Testis (tissue), 2 donors: Measurements from ENCODE around the gene CGB5.

Experiments
- CTCF ChIP-seq, 3 experiments: fragments of 450-650 bp in 2 of 3; fragments of 200-600 bp in 1 of 3; sonication (generic) in 1 of 3; IDR thresholded peaks; one replicate each; pipeline ENCODE4 v1.5.1; 2016 to 2019; ENCODE audit warnings: antibody characterized with exemption in 3 of 3, mild to moderate bottlenecking in 2 of 3, moderate library complexity in 1 of 3
- POLR2A ChIP-seq: fragments of 450-650 bp; IDR thresholded peaks from one replicate; pipeline ENCODE4 v1.6.1; 2017; ENCODE audit warnings: antibody characterized with exemption, mild to moderate bottlenecking, moderate library complexity

- TF ChIP-seq CTCF (IDR thresholded peaks at IDR 0.05), result no peak
- TF ChIP-seq POLR2A, result no peak
These were observed 22.4 kb upstream of the CGB5 start for GRCh38 chr19:49020931-49021895.
